ENCODE data around the gene RHOC.

GRCh38 chr1:112687361-112687760 is 19.6 kb downstream of the RHOC start:
- TF ChIP-seq CTCF (IDR thresholded peaks at IDR 0.05) (no peak), FOXP1 (CRISPR knock-in tag; IDR thresholded peaks at IDR 0.05; ENCODE audit: borderline replicate concordance) (no peak), GABPB1 (CRISPR knock-in tag; IDR thresholded peaks at IDR 0.05) (no peak), E2F4 (CRISPR knock-in tag; IDR thresholded peaks at IDR 0.05; ENCODE audit: borderline replicate concordance, low read depth) (no peak), FOXJ3 (CRISPR knock-in tag; IDR thresholded peaks at IDR 0.05; ENCODE audit: borderline replicate concordance) (no peak), PRRX2 (CRISPR knock-in tag; IDR thresholded peaks at IDR 0.05) (no peak), ESRRA (CRISPR knock-in tag; IDR thresholded peaks at IDR 0.05; ENCODE audit: borderline replicate concordance) (no peak), USF2 (CRISPR knock-in tag; IDR thresholded peaks at IDR 0.05) (no peak), TCF7 (CRISPR knock-in tag; IDR thresholded peaks at IDR 0.05; ENCODE audit: low read depth) (no peak), PREB (CRISPR knock-in tag; IDR thresholded peaks at IDR 0.05; ENCODE audit: borderline replicate concordance) (no peak)
